Measurements from ENCODE around the gene SLC1A3.
"Not testable (repeated sequence)": the region's sequence is repeated elsewhere in the genome, so short reads cannot be mapped to it uniquely, and the experiment has no call there.

SLC1A3 gene

DNA sequence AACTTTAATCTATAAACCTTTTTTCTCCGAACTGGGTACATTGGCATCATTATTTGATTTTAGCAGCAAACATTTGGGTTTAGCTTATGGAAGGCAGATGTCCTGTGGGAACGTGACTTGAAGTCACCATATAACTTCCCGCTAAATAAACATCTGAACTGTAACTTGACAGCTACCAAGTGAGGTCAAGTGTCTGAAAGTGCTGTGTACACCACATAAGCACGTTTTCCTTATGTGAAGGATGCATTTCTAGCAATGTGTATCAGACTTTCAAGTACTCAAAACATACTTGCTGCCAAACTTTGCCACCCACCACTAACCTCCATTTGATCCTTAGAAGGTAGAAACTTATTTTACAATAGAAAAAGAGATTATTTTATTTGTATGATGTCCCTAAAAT is 35.7 kb downstream of the SLC1A3 start:
- H3K9me3 ChIP-seq (ENCODE audit: control insufficient read depth, low read length): no peaks in the 10 kb centered on the region
- WGBS, 2 experiments: 95 to 97% methylated on average over 4 of the region's 4 CpGs
- no peaks in the 10 kb centered on the region for H3K36me3 ChIP-seq (ENCODE audit: control insufficient read depth, insufficient read depth, low read length)
- no peaks in the 10 kb centered on the region for H3K27me3 ChIP-seq (ENCODE audit: control insufficient read depth, insufficient read depth, low read length, poor library complexity, severe bottlenecking)
- no peak overlapping the region for H3K27ac ChIP-seq (ENCODE audit: insufficient read depth, low read depth, low read length, poor library complexity, severe bottlenecking)
- H3K4me3 ChIP-seq (ENCODE audit: insufficient read depth, low read depth, low read length): no peak overlapping the region
- H3K4me1 ChIP-seq (ENCODE audit: control insufficient read depth, insufficient read depth, low read length): no peaks in the 10 kb centered on the region

DNA sequence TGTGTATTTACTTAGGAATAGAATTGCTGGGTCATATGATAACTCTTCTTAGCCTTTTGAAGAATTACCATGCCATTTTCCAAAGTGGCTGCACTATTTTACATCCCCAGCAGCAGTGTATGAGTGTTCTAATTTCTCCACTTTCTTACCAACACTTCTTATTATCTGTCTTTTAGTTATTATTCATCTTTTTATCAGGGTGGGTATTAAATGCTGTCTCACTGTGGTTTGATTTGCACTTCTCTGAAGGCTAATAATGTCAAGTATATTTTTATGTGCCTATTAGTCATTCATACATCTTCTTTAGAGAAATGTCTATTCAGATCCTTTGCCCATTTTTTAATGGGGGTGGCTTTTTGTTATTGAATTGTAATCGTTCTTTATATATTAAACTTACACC is 36.8 kb downstream of the SLC1A3 start:
- 100% methylated on average over 1 of the region's 1 CpG; no CpG with 5 or more reads in 1 of the 2 experiments for WGBS, 2 experiments
- no peak overlapping the region for H3K4me3 ChIP-seq (ENCODE audit: insufficient read depth, low read depth, low read length)
- no peaks in the 10 kb centered on the region for H3K4me1 ChIP-seq (ENCODE audit: control insufficient read depth, insufficient read depth, low read length)
- H3K9me3 ChIP-seq (ENCODE audit: control insufficient read depth, low read length): no peaks in the 10 kb centered on the region
- H3K27ac ChIP-seq (ENCODE audit: insufficient read depth, low read depth, low read length, poor library complexity, severe bottlenecking): no peak overlapping the region
- no peaks in the 10 kb centered on the region for H3K36me3 ChIP-seq (ENCODE audit: control insufficient read depth, insufficient read depth, low read length)
- H3K27me3 ChIP-seq (ENCODE audit: control insufficient read depth, insufficient read depth, low read length, poor library complexity, severe bottlenecking): no peaks in the 10 kb centered on the region

DNA sequence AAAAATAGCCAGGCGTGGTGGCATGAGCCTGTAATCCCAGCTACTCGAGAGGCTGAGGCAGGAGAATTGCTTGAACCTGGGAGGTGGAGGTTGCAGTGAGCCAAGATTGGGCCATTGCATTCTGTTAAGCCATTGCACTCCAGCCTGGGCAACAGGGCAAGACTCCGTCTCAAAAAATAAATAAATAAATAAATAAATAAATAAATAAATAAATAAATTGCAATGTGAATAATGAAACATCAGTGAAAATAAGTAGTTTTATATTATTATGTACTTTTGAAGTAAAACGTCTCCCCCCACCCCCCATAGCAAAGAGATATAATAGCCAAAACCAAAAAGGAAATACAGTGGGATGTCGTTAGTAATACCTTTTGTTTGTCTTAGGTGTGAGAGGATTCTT is 37.4 kb downstream of the SLC1A3 start:
- not testable (repeated sequence) for H3K27ac ChIP-seq (ENCODE audit: insufficient read depth, low read depth, low read length, poor library complexity, severe bottlenecking); H3K9me3 ChIP-seq (ENCODE audit: control insufficient read depth, low read length); H3K27me3 ChIP-seq (ENCODE audit: control insufficient read depth, insufficient read depth, low read length, poor library complexity, severe bottlenecking); H3K36me3 ChIP-seq (ENCODE audit: control insufficient read depth, insufficient read depth, low read length); H3K4me1 ChIP-seq (ENCODE audit: control insufficient read depth, insufficient read depth, low read length); H3K4me3 ChIP-seq (ENCODE audit: insufficient read depth, low read depth, low read length)
- 88 to 91% methylated on average over 3 of the region's 5 CpGs for WGBS, 2 experiments

DNA sequence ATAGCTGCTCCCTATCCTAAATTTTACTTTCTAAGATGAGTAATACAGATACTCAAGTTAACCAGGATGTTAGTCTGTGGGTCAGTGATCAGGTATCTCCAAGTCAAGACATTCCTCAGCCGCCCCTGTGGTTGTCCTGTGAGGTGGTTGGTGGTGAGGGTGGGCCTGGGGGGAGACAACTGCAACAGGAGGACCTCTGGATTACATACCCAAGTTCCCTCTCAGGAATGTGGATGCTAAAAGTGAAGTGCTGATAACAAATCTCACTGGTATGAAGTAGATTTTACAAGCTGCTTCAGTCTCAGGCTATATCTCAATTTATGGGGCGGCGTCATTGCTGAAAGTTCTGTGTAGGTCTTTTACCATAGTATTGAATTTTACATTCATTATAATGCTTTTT is 38.3 kb downstream of the SLC1A3 start:
- no peaks in the 10 kb centered on the region for H3K27me3 ChIP-seq (ENCODE audit: control insufficient read depth, insufficient read depth, low read length, poor library complexity, severe bottlenecking)
- no peaks in the 10 kb centered on the region for H3K4me1 ChIP-seq (ENCODE audit: control insufficient read depth, insufficient read depth, low read length)
- no peaks in the 10 kb centered on the region for H3K9me3 ChIP-seq (ENCODE audit: control insufficient read depth, low read length)
- no peak overlapping the region for H3K4me3 ChIP-seq (ENCODE audit: insufficient read depth, low read depth, low read length)
- no peak overlapping the region for H3K27ac ChIP-seq (ENCODE audit: insufficient read depth, low read depth, low read length, poor library complexity, severe bottlenecking)
- whole genome bisulfite sequencing, 2 experiments: 99 to 100% methylated on average over 1 to 3 of the region's 3 CpGs
- no peaks in the 10 kb centered on the region for H3K36me3 ChIP-seq (ENCODE audit: control insufficient read depth, insufficient read depth, low read length)

DNA sequence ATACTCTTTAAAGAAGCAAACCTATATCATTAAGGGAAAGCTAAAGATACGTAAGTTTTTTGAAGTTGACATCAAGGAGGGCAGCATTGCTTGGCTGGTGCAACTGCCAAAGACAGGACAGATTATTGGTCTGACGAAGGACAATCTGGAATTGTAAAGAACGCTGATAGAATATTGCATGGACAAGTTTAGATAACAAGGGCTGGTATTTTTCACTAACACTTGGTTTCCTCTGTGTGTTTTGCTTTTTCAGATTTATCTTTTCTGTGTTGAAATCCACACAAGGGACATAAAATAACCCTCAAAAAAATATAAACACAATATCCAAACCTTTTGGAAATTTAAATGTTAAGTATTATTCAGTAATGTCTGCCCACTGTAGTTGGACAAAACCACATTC is 39.7 kb downstream of the SLC1A3 start:
- no peaks in the 10 kb centered on the region for H3K4me1 ChIP-seq (ENCODE audit: control insufficient read depth, insufficient read depth, low read length)
- no peaks in the 10 kb centered on the region for H3K9me3 ChIP-seq (ENCODE audit: control insufficient read depth, low read length)
- H3K36me3 ChIP-seq (ENCODE audit: control insufficient read depth, insufficient read depth, low read length): no peaks in the 10 kb centered on the region
- H3K27ac ChIP-seq (ENCODE audit: insufficient read depth, low read depth, low read length, poor library complexity, severe bottlenecking): no peak overlapping the region
- no peaks in the 10 kb centered on the region for H3K27me3 ChIP-seq (ENCODE audit: control insufficient read depth, insufficient read depth, low read length, poor library complexity, severe bottlenecking)
- no peak overlapping the region for H3K4me3 ChIP-seq (ENCODE audit: insufficient read depth, low read depth, low read length)
- 89 to 95% methylated on average over 3 of the region's 3 CpGs for WGBS, 2 experiments

DNA sequence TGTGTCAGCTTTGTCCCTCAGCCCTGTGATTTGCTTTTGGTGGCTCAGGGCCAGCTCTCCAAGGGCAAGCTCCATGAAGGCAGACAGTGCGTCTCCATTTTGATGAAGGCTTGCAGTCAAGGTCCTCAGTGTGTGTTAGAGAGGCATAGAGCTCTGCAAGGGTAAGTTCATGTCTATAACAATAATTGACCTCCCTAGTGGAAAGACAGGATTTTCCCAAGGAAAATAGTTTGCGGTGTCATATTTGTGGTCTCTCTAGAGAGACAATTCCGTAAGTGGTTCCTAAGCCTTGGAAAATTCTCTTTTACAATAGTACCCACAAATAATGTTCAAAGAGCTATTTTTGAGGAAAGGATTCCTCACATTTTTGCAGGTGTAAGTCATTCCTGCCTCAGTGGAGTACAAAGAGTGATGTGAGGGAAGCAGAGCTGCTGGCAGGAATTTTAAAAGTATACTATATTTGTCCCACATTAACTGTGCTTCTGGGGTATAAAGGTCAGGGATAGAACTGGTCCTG is 40.2 kb downstream of the SLC1A3 start:
- H3K27me3 ChIP-seq (ENCODE audit: control insufficient read depth, insufficient read depth, low read length, poor library complexity, severe bottlenecking): no peaks in the 10 kb centered on the region
- no peaks in the 10 kb centered on the region for H3K4me1 ChIP-seq (ENCODE audit: control insufficient read depth, insufficient read depth, low read length)
- no peaks in the 10 kb centered on the region for H3K36me3 ChIP-seq (ENCODE audit: control insufficient read depth, insufficient read depth, low read length)
- no peak overlapping the region for H3K4me3 ChIP-seq (ENCODE audit: insufficient read depth, low read depth, low read length)
- no peaks in the 10 kb centered on the region for H3K9me3 ChIP-seq (ENCODE audit: control insufficient read depth, low read length)
- 93 to 94% methylated on average over 3 of the region's 3 CpGs for WGBS, 2 experiments
- H3K27ac ChIP-seq (ENCODE audit: insufficient read depth, low read depth, low read length, poor library complexity, severe bottlenecking): no peak overlapping the region

DNA sequence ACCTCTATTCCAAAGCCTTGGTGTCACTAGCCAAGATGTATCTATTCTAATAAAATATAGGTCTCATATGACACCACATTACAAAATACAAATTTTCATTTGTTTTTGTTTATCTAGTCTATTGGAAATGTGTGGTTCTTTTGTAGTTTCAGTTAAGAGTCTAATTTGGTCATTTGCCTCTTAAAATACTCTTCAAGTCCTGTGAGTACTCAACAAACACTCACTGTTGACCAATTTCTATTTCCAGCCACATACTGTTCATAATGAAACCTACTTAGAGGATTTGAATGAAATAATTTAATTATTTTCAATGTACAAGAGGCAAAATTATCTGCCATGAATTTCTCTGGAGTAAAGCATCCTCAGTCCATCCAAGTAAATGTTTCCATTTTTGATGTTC is 40.6 kb downstream of the SLC1A3 start:
- Histone ChIP-seq H3K9me3 (ENCODE audit: control insufficient read depth, low read length) (no peaks in the 10 kb centered on the region), H3K4me3 (ENCODE audit: insufficient read depth, low read depth, low read length) (no peak overlapping the region), H3K27ac (ENCODE audit: insufficient read depth, low read depth, low read length, poor library complexity, severe bottlenecking) (no peak overlapping the region)

DNA sequence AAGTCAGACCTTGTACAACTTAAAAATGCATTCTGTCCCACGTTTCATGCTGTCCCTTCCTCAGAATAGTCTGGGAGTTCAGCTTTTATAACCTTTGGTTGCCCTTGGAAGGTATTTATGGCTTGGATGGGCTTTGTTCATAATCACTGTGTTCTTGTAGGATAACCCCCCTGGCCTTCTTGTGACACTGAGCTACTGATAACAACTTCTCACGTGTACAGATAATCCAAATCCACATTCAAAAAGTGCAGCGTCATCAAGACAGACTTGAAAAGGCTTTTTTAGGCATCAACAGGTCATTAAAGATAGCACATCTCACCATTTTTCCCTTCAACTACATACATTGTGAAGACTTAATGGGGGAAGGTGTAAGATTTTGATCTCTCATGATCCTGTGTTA is 42.0 kb downstream of the SLC1A3 start:
- no peak overlapping the region for H3K4me3 ChIP-seq (ENCODE audit: insufficient read depth, low read depth, low read length)
- H3K36me3 ChIP-seq (ENCODE audit: control insufficient read depth, insufficient read depth, low read length): no peaks in the 10 kb centered on the region
- H3K4me1 ChIP-seq (ENCODE audit: control insufficient read depth, insufficient read depth, low read length): no peaks in the 10 kb centered on the region
- H3K27ac ChIP-seq (ENCODE audit: insufficient read depth, low read depth, low read length, poor library complexity, severe bottlenecking): no peak overlapping the region
- WGBS, 2 experiments: 85 to 91% methylated on average over 3 of the region's 3 CpGs
- H3K9me3 ChIP-seq (ENCODE audit: control insufficient read depth, low read length): no peaks in the 10 kb centered on the region
- H3K27me3 ChIP-seq (ENCODE audit: control insufficient read depth, insufficient read depth, low read length, poor library complexity, severe bottlenecking): no peaks in the 10 kb centered on the region

More for the DNA sequence above, 40.6 kb downstream of the SLC1A3 start:
- Histone ChIP-seq H3K27me3 (ENCODE audit: control insufficient read depth, insufficient read depth, low read length, poor library complexity, severe bottlenecking) (no peaks in the 10 kb centered on the region), H3K4me1 (ENCODE audit: control insufficient read depth, insufficient read depth, low read length) (no peaks in the 10 kb centered on the region), H3K36me3 (ENCODE audit: control insufficient read depth, insufficient read depth, low read length) (no peaks in the 10 kb centered on the region)

DNA sequence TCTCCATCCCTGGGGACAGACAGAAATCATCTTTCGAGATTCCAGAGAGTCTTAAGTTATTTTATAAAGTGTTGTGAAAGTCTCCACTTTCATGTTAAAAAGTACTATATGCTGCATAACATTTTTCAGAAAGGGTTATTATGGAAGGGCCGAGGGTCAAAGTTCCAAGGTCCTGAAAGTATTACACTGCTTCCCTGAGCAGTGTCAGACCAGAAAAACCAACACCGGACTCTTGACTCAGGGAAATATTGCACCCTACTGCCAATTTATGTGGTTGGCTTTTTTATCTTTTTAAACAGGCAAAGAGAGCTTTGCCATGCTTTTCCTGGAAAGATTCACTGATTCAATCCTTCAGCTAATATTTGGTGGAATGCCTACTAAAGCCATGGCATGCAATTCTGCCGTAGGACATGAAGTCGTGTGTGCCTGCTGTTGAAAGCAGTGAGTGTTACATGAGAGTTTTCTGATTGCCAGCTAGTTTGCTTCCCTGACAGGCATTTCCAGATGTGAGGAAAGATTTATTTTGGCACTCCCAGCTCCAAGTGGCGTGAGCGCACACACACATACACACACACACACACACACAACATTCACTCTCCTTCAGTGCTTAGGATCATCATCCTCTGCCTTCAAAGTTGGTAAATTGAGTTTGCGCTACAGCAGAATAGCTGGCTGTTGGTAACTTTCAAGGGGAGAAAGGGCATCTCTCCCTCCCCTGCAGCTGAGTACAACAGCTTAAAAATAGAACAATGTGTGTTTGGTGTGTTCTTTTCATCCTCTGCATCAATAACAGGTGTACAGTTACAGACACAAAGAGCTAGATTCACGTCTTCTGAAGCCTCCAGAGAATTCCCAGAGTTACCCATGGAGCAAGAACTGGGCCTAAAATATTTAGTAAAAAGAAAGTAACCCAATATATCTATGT is 45.6 kb downstream of the SLC1A3 start:
- no peaks in the 10 kb centered on the region for H3K9me3 ChIP-seq (ENCODE audit: control insufficient read depth, low read length)
- no peaks in the 10 kb centered on the region for H3K27me3 ChIP-seq (ENCODE audit: control insufficient read depth, insufficient read depth, low read length, poor library complexity, severe bottlenecking)
- H3K36me3 ChIP-seq (ENCODE audit: control insufficient read depth, insufficient read depth, low read length): no peaks in the 10 kb centered on the region
- peaks cover 9% of the 10 kb centered on the region for H3K4me1 ChIP-seq (ENCODE audit: control insufficient read depth, insufficient read depth, low read length)
- WGBS, 2 experiments: 90 to 91% methylated on average over 9 of the region's 9 CpGs
- no peak overlapping the region for H3K27ac ChIP-seq (ENCODE audit: insufficient read depth, low read depth, low read length, poor library complexity, severe bottlenecking)
- no peak overlapping the region for H3K4me3 ChIP-seq (ENCODE audit: insufficient read depth, low read depth, low read length)

DNA sequence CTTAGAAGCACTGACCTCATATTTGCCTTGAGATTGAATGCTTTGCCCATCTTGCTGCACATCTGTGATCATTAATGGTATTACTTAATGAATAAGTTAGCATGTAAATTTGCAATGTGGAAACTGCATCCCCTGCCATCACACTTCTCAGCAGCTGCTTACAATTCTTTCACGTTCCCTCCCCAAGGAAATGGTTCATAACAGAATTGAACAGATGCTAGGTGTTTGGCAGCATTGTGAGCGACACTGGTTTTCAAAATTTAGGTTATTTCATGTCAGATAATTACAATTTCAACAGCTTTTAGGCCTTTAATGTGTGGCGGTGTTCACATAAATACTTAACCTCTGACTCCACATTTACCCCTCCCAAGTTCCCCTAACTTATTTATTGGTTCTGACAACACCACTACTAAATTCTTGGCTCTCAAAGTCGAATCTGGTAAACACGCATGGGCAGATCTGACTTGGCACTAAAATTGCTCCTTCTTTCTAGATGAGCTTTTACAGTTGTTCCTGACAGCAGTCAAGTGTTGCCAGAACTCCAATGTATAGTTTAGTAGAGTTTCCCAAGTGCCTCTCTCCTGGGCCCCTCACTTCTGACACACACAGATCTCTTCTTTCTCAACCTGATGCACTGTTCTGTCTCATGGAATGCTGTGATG is 46.8 kb downstream of the SLC1A3 start:
- Histone ChIP-seq H3K27ac (ENCODE audit: insufficient read depth, low read depth, low read length, poor library complexity, severe bottlenecking) (no peak overlapping the region), H3K4me3 (ENCODE audit: insufficient read depth, low read depth, low read length) (no peak overlapping the region), H3K4me1 (ENCODE audit: control insufficient read depth, insufficient read depth, low read length) (peaks cover 9% of the 10 kb centered on the region), H3K27me3 (ENCODE audit: control insufficient read depth, insufficient read depth, low read length, poor library complexity, severe bottlenecking) (no peaks in the 10 kb centered on the region), H3K9me3 (ENCODE audit: control insufficient read depth, low read length) (no peaks in the 10 kb centered on the region), H3K36me3 (ENCODE audit: control insufficient read depth, insufficient read depth, low read length) (no peaks in the 10 kb centered on the region)
- WGBS, 2 experiments: 94 to 95% methylated on average over 5 of the region's 5 CpGs

Data from ectodermal cell (in vitro differentiated cells).